ENCODE data around the gene UTS2B. TPM values are rescaled to one million over a fixed set of nuclear protein-coding genes. Genes with fewer than 3 reads are reported as not detected.

UTS2B gene
- total and polyA plus RNA-seq, 5 donors = 0.16 to 1.2 (median 0.42) TPM

DNA sequence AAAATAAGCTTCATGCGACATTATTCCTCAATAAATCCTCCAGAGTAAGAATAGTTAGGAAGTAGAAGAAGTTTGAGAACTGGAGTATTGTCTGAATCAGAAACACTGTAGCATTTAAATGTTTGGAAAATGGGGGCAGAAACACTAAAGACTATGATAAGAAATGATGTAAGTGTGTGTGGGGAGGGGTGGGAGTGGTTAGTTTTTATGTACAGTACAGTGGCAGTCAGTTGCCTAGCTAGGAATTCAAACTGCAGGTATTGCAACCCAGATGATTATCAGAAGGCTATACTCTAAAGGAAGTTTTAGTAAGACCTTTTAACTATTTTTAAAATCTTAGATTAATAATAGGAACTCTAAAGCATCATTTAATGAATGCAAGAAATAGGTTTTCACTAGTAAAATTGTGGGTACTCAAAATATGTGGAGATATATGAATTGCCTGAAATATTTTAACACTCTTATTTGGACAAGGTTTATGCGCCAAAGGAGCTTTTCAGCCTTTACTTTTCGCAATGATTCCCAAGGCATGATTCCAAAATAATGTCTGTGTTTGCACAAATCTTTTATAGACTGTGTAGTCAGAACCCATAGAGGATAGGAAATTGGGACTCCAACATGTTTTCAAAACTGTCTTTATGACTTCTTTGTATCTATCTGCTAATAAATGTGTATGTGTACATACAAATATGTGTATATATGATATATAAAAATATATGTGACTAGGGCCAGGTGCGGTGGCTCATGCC, 9.1 kb downstream of the UTS2B start:
- Histone ChIP-seq H3K27ac (ENCODE audit: low read length) (no peak overlapping the region), H3K4me3 (ENCODE audit: low read length) (no peak overlapping the region), H3K27me3 (ENCODE audit: control insufficient read depth, insufficient read depth) (no peaks in the 10 kb centered on the region), H3K4me1 (ENCODE audit: control insufficient read depth, insufficient read depth, low read length) (no peaks in the 10 kb centered on the region), H3K9me3 (ENCODE audit: control insufficient read depth, low read length) (no peaks in the 10 kb centered on the region)
- intact Hi-C loops (cut with DNase I) = loop anchor here in 1 of 4 donors (5.0 kb wide), 1 partner anchor 74 kb away; no protein-coding TSS in a partner anchor
- WGBS = 95% methylated on average over 4 of the region's 4 CpGs
- no peak for DNase-seq
- ATAC-seq = no peak

DNA sequence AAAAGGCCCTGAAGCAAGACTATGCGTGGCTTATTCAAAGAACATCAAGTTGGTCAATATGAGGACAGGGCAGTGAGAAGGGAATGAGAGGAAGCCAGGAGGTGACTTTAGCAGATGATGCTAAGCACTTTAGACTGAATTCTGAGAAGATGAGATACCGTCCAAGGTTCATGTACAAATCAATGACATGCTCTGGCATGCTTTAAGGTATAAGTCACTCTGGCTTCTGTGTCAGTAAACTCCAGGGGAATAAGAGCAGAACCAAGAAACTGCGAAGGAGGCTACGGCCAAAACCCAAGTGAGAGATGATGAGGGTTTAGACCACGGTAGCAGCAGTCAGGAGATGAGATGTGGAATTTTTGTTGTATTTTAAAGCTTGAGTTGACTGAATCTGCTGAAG, 10.0 kb downstream of the UTS2B start:
- WGBS = 90% methylated on average over 5 of the region's 5 CpGs
- H3K9me3 ChIP-seq (ENCODE audit: control insufficient read depth, low read length) = no peaks in the 10 kb centered on the region
- H3K4me3 ChIP-seq (ENCODE audit: low read length) = no peak overlapping the region
- H3K27ac ChIP-seq (ENCODE audit: low read length) = no peak overlapping the region
- no peaks in the 10 kb centered on the region for H3K27me3 ChIP-seq (ENCODE audit: control insufficient read depth, insufficient read depth)
- DNase-seq (no peak), ATAC-seq (no peak)
- intact Hi-C loops (cut with DNase I) = loop anchor here in 1 of 4 donors (5.0 kb wide), 1 partner anchor 73 kb away; no protein-coding TSS in a partner anchor
- no peaks in the 10 kb centered on the region for H3K4me1 ChIP-seq (ENCODE audit: control insufficient read depth, insufficient read depth, low read length)

DNA sequence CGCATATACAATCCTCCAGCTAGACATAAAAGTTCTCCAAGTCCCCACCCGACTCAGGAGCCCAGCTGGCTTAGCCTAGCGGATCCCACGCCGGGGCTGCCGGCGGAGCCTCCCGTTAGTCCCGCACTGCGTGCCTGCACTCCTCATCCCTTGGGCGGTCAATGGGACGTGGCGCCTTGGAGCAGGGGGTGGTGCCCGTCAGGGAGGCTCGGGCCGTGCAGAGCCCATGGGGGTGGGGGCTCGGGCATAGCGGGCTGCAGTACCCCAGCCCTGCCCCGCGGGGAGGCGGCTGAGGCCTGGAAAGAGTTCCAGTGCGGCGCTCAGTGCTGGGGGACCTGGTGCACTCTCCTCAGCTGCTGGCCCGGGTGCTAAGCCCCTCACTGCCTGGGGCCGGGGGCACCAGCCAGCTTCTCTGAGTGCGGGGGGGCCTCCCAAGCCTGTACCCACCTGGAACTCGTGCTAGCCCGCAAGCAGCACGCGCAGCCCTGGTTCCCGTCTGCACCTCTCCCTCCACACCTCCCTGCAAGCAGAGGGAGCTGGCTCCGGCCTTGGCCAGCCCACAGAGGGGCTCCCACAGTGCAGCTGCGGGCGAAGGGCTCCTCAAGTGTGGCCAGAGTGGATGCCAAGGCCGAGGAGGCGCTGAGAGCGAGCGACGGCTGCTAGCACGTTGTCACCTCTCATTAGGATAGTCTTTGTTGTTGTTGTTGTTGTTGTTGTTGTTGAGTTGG, 13.3 kb downstream of the UTS2B start:
- Histone ChIP-seq H3K4me1 (ENCODE audit: control insufficient read depth, insufficient read depth, low read length) (no peaks in the 10 kb centered on the region), H3K9me3 (ENCODE audit: control insufficient read depth, low read length) (no peaks in the 10 kb centered on the region), H3K27ac (ENCODE audit: low read length) (no peak overlapping the region), H3K4me3 (ENCODE audit: low read length) (no peak overlapping the region), H3K27me3 (ENCODE audit: control insufficient read depth, insufficient read depth) (no peaks in the 10 kb centered on the region)
- peak in 1 of 2 donors; percentile 52 for ATAC-seq
- 97% methylated on average over 40 of the region's 40 CpGs for WGBS
- peak in 1 of 3 donors; percentile 54 for DNase-seq
- intact Hi-C loops (cut with DNase I) = no loop called here

DNA sequence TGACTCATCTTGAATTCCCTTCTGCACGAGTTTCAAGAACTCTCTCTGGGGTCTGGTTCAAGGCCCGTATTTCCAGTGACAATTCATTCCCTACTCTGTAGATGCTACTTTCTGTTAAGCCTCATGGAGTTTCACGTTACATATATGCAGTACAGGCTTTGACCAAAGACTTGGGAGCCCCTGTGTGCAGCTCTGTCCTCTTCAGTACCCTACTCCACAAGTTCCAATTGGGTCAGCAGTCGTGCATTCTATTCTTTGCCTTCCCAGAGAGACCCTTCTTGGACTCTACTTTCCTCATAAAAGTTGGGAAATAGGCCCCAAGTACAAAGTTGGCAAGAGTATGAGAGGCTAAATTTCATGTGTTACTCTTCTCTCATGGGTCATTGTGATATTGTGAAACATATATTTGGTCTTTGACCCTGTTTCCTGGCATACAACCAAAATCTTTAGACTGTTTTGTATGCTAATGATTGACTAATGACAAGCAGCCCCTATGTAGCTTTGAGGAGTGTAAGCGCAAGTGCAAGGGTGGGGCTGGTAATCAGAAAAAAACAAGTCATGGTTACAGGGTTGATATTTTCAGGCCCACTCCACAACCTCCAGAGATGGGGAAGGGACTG, 16.1 kb downstream of the UTS2B start:
- no peaks in the 10 kb centered on the region for H3K4me1 ChIP-seq (ENCODE audit: control insufficient read depth, insufficient read depth, low read length)
- WGBS = 92% methylated on average over 5 of the region's 5 CpGs
- intact Hi-C loops (cut with DNase I) = no loop called here

DNA sequence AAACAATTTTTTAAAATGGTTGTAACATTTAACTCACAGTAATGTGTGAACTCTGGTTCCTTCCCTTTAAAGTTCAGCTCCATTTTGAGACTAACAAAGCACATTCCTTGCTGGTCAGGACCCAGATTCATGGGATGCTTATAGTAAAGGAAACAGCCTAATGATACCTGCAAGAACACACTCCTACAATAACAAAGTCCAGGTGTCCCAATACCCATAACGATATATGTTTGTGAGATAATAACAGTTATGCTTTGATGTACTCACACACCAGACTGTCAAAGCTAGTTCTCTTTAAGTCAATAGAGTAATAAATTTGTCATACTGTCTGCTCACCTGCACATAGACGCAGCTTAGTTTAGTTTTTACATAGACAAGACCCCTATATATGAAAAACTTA, 17.0 kb downstream of the UTS2B start:
- DNase-seq = no peak
- no peaks in the 10 kb centered on the region for H3K4me1 ChIP-seq (ENCODE audit: control insufficient read depth, insufficient read depth, low read length)
- no peak for ATAC-seq
- H3K4me3 ChIP-seq (ENCODE audit: low read length) = no peak overlapping the region
- H3K9me3 ChIP-seq (ENCODE audit: control insufficient read depth, low read length) = no peaks in the 10 kb centered on the region
- H3K27ac ChIP-seq (ENCODE audit: low read length) = no peak overlapping the region
- intact Hi-C loops (cut with DNase I) = no loop called here
- no peaks in the 10 kb centered on the region for H3K27me3 ChIP-seq (ENCODE audit: control insufficient read depth, insufficient read depth)
- 94% methylated on average over 2 of the region's 2 CpGs for WGBS

More for the DNA sequence above, 16.1 kb downstream of the UTS2B start:
- Histone ChIP-seq H3K4me3 (ENCODE audit: low read length) (no peak overlapping the region), H3K27me3 (ENCODE audit: control insufficient read depth, insufficient read depth) (no peaks in the 10 kb centered on the region), H3K27ac (ENCODE audit: low read length) (no peak overlapping the region), H3K9me3 (ENCODE audit: control insufficient read depth, low read length) (no peaks in the 10 kb centered on the region)
- ATAC-seq = no peak
- DNase-seq = no peak

DNA sequence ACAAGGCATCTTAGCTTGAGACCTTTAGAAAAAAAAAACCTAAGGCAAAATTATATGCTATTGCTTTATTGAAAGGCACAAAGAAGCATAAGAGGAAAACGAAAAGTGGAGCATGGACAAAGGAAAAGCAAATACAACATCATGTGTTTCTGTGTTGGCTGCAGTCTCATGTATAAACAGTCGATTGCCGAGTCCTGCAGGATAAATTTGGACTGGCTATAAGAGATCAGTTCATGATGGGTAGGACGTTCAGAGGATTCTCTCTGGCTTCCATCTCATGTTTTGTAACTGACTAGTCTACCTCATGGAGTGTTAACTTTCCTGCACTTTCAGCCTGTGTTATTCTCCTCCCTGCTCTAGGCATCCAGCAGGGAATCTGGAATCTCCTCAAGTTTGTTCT, 23.0 kb downstream of the UTS2B start:
- Histone ChIP-seq H3K4me1 (ENCODE audit: control insufficient read depth, insufficient read depth, low read length) (no peaks in the 10 kb centered on the region), H3K27me3 (ENCODE audit: control insufficient read depth, insufficient read depth) (no peaks in the 10 kb centered on the region), H3K27ac (ENCODE audit: low read length) (no peak overlapping the region), H3K9me3 (ENCODE audit: control insufficient read depth, low read length) (no peaks in the 10 kb centered on the region), H3K4me3 (ENCODE audit: low read length) (no peak overlapping the region)
- WGBS = 77% methylated on average over 4 of the region's 4 CpGs
- no peak for ATAC-seq
- intact Hi-C loops (cut with DNase I) = no loop called here
- DNase-seq = no peak

DNA sequence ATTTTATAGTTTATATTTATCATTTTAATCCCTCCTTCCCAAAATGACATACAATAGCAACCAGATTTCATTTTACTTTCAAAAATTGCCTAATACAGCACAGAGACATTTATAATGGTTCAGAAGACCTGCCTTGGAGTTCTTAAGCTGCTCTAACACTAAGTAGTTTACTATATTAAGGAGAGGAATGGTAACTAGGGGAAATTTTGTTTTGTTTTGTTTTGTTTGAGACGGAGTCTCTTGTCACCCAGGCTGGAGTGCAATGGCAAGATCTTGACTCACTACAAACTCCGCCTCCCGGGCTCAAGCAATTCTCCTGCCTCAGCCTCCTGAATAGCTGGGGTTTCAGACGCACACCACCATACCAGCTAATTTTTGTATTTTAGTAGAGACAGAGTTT, 23.9 kb downstream of the UTS2B start:
- Histone ChIP-seq H3K9me3 (ENCODE audit: control insufficient read depth, low read length) (no peaks in the 10 kb centered on the region), H3K27ac (ENCODE audit: low read length) (no peak overlapping the region), H3K4me3 (ENCODE audit: low read length) (no peak overlapping the region), H3K4me1 (ENCODE audit: control insufficient read depth, insufficient read depth, low read length) (no peaks in the 10 kb centered on the region), H3K27me3 (ENCODE audit: control insufficient read depth, insufficient read depth) (no peaks in the 10 kb centered on the region)
- intact Hi-C loops (cut with DNase I) = no loop called here
- DNase-seq (no peak), ATAC-seq (no peak)
- 81% methylated on average over 4 of the region's 4 CpGs for WGBS

DNA sequence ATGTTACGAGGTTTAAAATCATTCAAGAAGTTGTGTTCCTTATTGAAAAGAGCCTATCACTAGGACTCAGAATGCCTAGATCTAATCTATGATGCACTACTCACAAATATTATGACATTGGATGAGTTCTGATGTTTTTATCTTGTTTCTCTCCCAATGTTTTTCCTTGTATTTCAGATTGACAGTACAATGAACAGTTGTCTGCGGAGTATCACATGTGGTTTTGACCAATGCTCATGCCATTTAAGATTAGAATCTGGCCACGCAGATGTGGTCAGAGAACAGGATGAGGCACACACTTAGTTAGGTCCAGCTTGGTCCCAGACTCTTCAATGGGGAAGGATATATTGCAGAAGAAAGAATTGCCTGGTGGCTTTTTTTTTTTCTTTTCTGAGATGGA, 26.7 kb downstream of the UTS2B start:
- Histone ChIP-seq H3K27ac (ENCODE audit: low read length) (no peak overlapping the region), H3K4me1 (ENCODE audit: control insufficient read depth, insufficient read depth, low read length) (no peaks in the 10 kb centered on the region), H3K27me3 (ENCODE audit: control insufficient read depth, insufficient read depth) (no peaks in the 10 kb centered on the region), H3K9me3 (ENCODE audit: control insufficient read depth, low read length) (no peaks in the 10 kb centered on the region), H3K4me3 (ENCODE audit: low read length) (no peak overlapping the region)
- 65% methylated on average over 3 of the region's 3 CpGs for WGBS
- no peak for ATAC-seq
- intact Hi-C loops (cut with DNase I) = no loop called here
- DNase-seq = no peak

DNA sequence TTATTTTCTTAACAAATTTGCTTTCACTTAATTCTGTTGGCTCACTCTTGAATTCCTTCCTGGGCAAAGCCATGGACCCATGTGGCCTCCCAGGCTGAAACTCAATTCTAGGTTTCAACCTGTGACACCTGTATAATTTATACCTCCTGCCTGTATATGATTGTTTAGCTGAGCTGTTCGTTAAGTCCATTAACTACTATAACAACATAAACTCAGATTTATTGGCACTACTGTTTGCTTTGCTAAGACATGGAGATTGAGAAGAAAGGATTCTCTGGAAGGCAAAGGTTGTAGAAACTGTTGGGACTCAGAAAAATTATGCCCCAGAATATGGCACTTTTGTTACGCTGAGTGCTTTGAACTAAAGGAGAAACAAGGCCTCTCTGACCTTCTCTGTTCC, 27.9 kb downstream of the UTS2B start:
- no peaks in the 10 kb centered on the region for H3K27me3 ChIP-seq (ENCODE audit: control insufficient read depth, insufficient read depth)
- H3K9me3 ChIP-seq (ENCODE audit: control insufficient read depth, low read length) = no peaks in the 10 kb centered on the region
- no peaks in the 10 kb centered on the region for H3K4me1 ChIP-seq (ENCODE audit: control insufficient read depth, insufficient read depth, low read length)
- no peak overlapping the region for H3K4me3 ChIP-seq (ENCODE audit: low read length)
- intact Hi-C loops (cut with DNase I) = no loop called here
- H3K27ac ChIP-seq (ENCODE audit: low read length) = no peak overlapping the region
- 95% methylated on average over 2 of the region's 2 CpGs for WGBS
- DNase-seq (no peak), ATAC-seq (no peak)

DNA sequence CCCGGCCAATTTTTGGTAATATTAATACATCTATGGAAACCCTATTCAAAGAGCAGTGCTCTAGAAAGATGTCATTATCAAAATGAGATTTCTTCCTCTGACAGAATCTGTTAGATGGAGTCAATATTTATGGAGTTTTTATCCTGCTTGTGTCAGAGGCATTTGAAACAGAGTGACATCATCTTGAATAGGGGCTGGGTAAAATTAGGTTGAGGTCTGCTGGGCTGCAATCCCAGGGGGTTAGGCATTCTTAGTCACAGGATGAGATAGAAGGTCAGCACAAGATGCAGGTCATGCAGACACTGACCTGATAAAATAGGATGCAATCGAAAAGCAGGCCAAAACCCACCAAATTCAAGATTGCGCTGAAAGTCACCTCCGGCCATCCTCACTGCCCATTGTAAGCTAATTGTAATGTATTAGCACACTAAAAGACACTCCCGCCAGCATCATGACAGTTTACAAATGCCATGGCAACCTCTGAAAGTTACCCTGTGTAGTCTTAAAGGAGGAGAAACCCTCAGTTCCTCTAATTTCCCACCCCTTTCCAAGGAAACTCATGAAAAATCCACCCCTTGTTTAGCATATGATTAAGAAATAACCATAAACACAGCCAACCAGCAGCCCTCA, 28.4 kb downstream of the UTS2B start:
- DNase-seq (no peak), ATAC-seq (no peak)
- H3K4me1 ChIP-seq (ENCODE audit: control insufficient read depth, insufficient read depth, low read length) = no peaks in the 10 kb centered on the region
- intact Hi-C loops (cut with DNase I) = no loop called here
- no peak overlapping the region for H3K27ac ChIP-seq (ENCODE audit: low read length)
- no peak overlapping the region for H3K4me3 ChIP-seq (ENCODE audit: low read length)
- H3K27me3 ChIP-seq (ENCODE audit: control insufficient read depth, insufficient read depth) = no peaks in the 10 kb centered on the region
- H3K9me3 ChIP-seq (ENCODE audit: control insufficient read depth, low read length) = no peaks in the 10 kb centered on the region
- 93% methylated on average over 5 of the region's 5 CpGs for WGBS

DNA sequence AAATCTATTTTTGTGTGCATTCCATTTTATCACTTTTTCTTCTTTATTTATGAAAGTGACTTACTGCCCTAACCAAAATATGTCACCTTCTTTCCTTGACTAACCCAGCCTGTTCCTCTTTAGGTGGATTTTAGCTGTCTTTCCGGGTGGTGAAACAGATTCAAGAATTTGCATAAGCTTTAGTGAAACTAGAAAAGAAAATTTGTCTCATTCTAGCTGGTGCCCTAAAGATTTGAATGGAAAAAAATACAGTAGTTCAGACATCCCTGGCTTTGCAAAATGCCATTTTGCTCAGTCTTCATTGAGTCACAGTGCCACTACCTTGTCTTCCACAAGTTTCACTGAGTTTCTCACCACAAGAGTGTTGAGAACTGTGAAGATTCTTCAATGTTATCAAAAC, 29.3 kb downstream of the UTS2B start:
- ATAC-seq (no peak), DNase-seq (no peak)
- Histone ChIP-seq H3K27me3 (ENCODE audit: control insufficient read depth, insufficient read depth) (no peaks in the 10 kb centered on the region), H3K27ac (ENCODE audit: low read length) (no peak overlapping the region), H3K4me1 (ENCODE audit: control insufficient read depth, insufficient read depth, low read length) (no peaks in the 10 kb centered on the region), H3K4me3 (ENCODE audit: low read length) (no peak overlapping the region), H3K9me3 (ENCODE audit: control insufficient read depth, low read length) (no peaks in the 10 kb centered on the region)
- WGBS = 89% methylated on average over 1 of the region's 1 CpG
- intact Hi-C loops (cut with DNase I) = no loop called here

Measured in right cardiac atrium (tissue), 5 donors.